K562 (cell line): ENCODE results near the gene CIART. TPM values are rescaled to one million over a fixed set of nuclear protein-coding genes. Genes with fewer than 3 reads are reported as not detected.

Experiments
- BRF1 ChIP-seq: IDR thresholded peaks from 3 replicates; pipeline ENCODE4 v1.6.1; 2011; ENCODE audit warnings: borderline replicate concordance, mild to moderate bottlenecking; ENCODE audit not compliant: insufficient read length; ENCODE audit errors: extremely low read depth
- HNRNPK ChIP-seq: fragments of 200-400 bp; formaldehyde crosslinking; IDR thresholded peaks from one replicate; pipeline ENCODE4 v1.6.1; 2018; ENCODE audit warnings: mild to moderate bottlenecking, low read depth, low read length; ENCODE audit not compliant: poor library complexity, severe bottlenecking
- MYC ChIP-seq, 2 experiments: fragments of 250-450 bp in 1 of 2; sonication (Bioruptor Pico) in 1 of 2; IDR thresholded peaks; 2 replicates each; pipeline versions ENCODE4 v1.5.1 to v1.6.1; 2012 to 2021; ENCODE audit warnings: low read depth in 2 of 2, borderline replicate concordance in 1 of 2, improper control_type of control experiment in 1 of 2, low read length in 1 of 2, mild to moderate bottlenecking in 1 of 2, moderate library complexity in 1 of 2
- POLR2AphosphoS2 ChIP-seq: IDR thresholded peaks from 2 replicates; pipeline ENCODE4 v1.6.1; 2012; ENCODE audit warnings: low read length, improper control_type of control experiment
- SAP30 ChIP-seq: fragments of 200-600 bp; sonication (generic); IDR thresholded peaks from 2 replicates; pipeline ENCODE4 v1.6.1; 2012; ENCODE audit warnings: borderline replicate concordance, low read depth, mild to moderate bottlenecking, moderate library complexity, low read length, control low read depth, inconsistent platforms; ENCODE audit not compliant: insufficient read depth, poor library complexity, severe bottlenecking
- SRSF1 ChIP-seq: fragments of 200-400 bp; formaldehyde crosslinking; IDR thresholded peaks from 2 replicates; pipeline ENCODE4 v1.6.1; 2017; ENCODE audit warnings: mild to moderate bottlenecking, low read depth, low read length, moderate library complexity
- XRCC3 ChIP-seq: fragments of 450-650 bp; IDR thresholded peaks from 2 replicates; pipeline ENCODE4 v1.6.1; 2017; ENCODE audit warnings: mild to moderate bottlenecking, moderate library complexity
- ZC3H11A ChIP-seq: IDR thresholded peaks from 2 replicates; pipeline ENCODE4 v1.6.1; 2012; ENCODE audit warnings: low read depth, low read length, improper control_type of control experiment
- ZKSCAN3 ChIP-seq: fragments of 250-450 bp; sonication (Bioruptor Pico); IDR thresholded peaks from 2 replicates; pipeline ENCODE4 v1.4.0; 2020
- ZNF551 ChIP-seq: fragments of 250-450 bp; sonication (Bioruptor Pico); IDR thresholded peaks from 2 replicates; pipeline ENCODE4 v1.5.0; 2021; ENCODE audit warnings: mild to moderate bottlenecking, moderate library complexity
- polyA plus RNA-seq, 8 experiments: library from polyadenylated mRNA; depleted of rRNA in 4 of 8; stranded (reverse) in 5 of 8; unstranded in 3 of 8; fragments of >200 nt; fragmentation: Nextera tagmentation in 2 of 8; fragmentation: Illumina TruSeq in 1 of 8; extraction: Ambion mirVana in 2 of 8; extraction: Trizol in 1 of 8; gene quantifications; 2 replicates each; pipeline versions ENCODE4 v1.2.1 to v1.2.3, GENCODE V29; 2011 to 2014; ENCODE audit warnings: inconsistent platforms in 1 of 8, missing spikeins in 1 of 8
- total RNA-seq, 7 experiments: library from RNA; depleted of rRNA in 6 of 7; stranded (reverse); fragments of >200 nt in 6 of 7; fragmentation: Illumina TruSeq in 2 of 7; extraction: Trizol in 2 of 7; gene quantifications; 2 replicates each; pipeline versions ENCODE4 v1.2.1 to v1.2.3, GENCODE V29; 2011 to 2021; ENCODE audit warnings: low replicate concordance in 1 of 7
- TF ChIP-seq, protein P1 (sequence below): fragments of 250-450 bp; sonication (Bioruptor Pico); IDR thresholded peaks from 2 replicates; pipeline ENCODE4 v1.5.0; 2021; ENCODE audit warnings: mild to moderate bottlenecking, moderate library complexity
- TF ChIP-seq, protein P2 (sequence below): fragments of 250-450 bp; sonication (Bioruptor Pico); IDR thresholded peaks from 2 replicates; pipeline ENCODE4 v1.4.0; 2020
- TF ChIP-seq, protein P3 (sequence below): fragments of 250-450 bp; sonication (Bioruptor Pico); IDR thresholded peaks from 2 replicates; pipeline ENCODE4 v1.8.0; 2022; ENCODE audit warnings: inconsistent platforms, mild to moderate bottlenecking, moderate library complexity, borderline replicate concordance
- TF ChIP-seq, protein P4 (sequence below): IDR thresholded peaks from 2 replicates; pipeline ENCODE4 v1.6.1; 2014; ENCODE audit warnings: antibody characterized with exemption
- TF ChIP-seq, protein P5 (sequence below): fragments of 450-650 bp; formaldehyde crosslinking; IDR thresholded peaks from 2 replicates; pipeline ENCODE4 v1.4.0; 2020; ENCODE audit warnings: mild to moderate bottlenecking, moderate library complexity

CIART gene
- total and polyA plus RNA-seq, 9 of the 15 experiments (the other 6 are each of a cell fraction or from before 2014, with no cell fraction given) = 0.07 to 0.35 (median 0.19) TPM; not detected in 2

DNA sequence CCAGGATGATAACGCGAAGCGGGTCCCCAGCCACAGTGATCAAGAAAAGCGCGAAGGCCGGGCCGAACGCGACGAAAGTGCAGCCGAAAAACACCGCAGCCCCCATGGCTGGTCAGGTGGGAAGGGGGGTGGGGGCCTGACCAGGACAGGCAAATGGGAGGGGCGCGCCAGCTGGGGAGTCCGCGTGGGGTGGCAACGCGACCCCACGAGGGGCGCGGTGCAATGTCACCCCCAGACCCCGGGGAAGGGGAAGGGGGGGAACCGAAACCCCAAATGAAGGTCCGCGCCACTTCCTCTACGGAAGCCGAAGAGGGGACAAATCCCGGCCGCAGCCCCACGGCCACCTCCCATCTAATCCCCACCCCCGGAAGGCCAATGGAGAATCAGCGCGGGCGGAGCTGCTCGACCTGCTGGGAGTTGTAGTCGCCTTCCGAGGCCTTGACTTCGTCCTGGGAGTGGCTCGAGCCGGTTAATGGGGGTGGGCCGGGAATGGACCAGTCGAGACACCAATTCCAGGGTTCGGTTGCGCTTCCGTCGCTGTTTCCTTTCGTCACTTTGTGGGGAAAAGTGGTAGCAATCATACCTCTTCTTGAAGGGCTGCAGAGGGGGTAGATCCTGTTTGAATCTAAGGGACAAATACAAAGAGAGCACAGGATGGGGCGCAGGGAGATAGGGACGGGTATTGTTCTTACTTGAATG is 13.5 kb upstream of the CIART start, which contains the start of gene APH1A (continued):
- 0 out of 2 replicates have a peak, but pooled peaks have one; percentile 14 for TF ChIP-seq MYC (IDR thresholded peaks at IDR 0.05; ENCODE audit: low read depth, low read length)
- no peak for TF ChIP-seq MYC (CRISPR knock-in tag; IDR thresholded peaks at IDR 0.05; ENCODE audit: borderline replicate concordance, low read depth)
- TF ChIP-seq ZC3H11A = no peak
- TF ChIP-seq ZKSCAN3 = no peak
- TF ChIP-seq SRSF1 = no peak
- TF ChIP-seq BRF1 = no peak
- no peak for TF ChIP-seq SAP30
- no peak for TF ChIP-seq HNRNPK
- no peak for TF ChIP-seq ZNF551 (CRISPR knock-in tag)
- TF ChIP-seq, protein P1, sequence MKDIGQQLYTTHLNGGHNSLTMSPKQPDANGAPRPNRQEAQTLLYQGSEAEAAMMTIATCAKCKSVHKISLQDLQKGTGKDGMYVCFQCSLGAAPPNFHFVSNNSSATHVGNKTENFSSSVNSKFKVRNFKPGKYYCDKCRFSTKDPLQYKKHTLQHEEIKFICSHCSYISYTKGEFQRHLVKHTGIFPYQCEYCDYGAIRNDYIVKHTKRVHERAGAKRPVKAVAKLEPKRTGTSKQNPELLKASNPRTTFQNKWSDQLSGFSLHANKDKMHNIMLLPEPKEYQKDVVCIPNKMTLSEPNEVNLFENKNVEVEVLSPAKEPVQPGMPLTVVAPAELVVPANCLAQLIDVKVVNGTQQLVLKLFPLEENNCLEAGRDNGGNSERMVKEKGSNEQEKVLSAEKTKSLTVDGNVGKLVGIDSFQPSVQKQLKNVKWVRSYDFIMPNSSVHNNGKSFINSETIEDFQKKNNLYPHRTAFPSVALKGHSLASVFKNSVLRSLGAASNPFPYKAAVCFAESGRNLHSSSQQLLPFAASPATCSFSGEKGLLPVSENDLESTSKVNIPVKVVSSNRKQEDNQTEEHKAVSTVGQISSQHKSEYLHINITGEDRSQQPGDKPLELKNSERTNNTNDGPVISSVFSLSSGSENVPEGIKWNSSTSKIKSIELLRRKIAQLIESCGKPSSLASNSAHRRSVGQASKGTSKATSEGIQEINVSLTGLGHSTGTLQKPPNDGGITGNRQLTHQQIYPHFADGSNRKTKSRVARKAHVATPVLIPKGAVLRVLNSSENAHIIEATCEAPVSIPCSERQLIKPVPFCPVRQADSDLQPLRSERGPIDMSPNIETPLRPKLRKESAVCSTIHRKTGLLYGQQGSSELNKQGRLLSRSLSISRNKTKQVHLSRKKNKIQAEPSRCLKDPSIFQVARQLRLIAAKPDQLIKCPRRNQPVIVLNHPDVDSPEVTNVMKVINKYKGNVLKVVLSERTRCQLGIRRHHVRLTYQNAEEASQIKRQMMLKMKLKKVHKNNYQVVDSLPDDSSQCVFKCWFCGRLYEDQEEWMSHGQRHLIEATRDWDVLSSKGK (CRISPR knock-in tag) = no peak
- TF ChIP-seq POLR2AphosphoS2 = no peak
- TF ChIP-seq, protein P2, sequence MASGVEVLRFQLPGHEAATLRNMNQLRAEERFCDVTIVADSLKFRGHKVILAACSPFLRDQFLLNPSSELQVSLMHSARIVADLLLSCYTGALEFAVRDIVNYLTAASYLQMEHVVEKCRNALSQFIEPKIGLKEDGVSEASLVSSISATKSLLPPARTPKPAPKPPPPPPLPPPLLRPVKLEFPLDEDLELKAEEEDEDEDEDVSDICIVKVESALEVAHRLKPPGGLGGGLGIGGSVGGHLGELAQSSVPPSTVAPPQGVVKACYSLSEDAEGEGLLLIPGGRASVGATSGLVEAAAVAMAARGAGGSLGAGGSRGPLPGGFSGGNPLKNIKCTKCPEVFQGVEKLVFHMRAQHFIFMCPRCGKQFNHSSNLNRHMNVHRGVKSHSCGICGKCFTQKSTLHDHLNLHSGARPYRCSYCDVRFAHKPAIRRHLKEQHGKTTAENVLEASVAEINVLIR (CRISPR knock-in tag) = peak; percentile 79
- TF ChIP-seq, protein P3, sequence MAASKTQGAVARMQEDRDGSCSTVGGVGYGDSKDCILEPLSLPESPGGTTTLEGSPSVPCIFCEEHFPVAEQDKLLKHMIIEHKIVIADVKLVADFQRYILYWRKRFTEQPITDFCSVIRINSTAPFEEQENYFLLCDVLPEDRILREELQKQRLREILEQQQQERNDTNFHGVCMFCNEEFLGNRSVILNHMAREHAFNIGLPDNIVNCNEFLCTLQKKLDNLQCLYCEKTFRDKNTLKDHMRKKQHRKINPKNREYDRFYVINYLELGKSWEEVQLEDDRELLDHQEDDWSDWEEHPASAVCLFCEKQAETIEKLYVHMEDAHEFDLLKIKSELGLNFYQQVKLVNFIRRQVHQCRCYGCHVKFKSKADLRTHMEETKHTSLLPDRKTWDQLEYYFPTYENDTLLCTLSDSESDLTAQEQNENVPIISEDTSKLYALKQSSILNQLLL = no peak
- TF ChIP-seq, protein P4, sequence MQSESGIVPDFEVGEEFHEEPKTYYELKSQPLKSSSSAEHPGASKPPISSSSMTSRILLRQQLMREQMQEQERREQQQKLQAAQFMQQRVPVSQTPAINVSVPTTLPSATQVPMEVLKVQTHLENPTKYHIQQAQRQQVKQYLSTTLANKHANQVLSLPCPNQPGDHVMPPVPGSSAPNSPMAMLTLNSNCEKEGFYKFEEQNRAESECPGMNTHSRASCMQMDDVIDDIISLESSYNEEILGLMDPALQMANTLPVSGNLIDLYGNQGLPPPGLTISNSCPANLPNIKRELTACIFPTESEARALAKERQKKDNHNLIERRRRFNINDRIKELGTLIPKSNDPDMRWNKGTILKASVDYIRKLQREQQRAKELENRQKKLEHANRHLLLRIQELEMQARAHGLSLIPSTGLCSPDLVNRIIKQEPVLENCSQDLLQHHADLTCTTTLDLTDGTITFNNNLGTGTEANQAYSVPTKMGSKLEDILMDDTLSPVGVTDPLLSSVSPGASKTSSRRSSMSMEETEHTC = no peak
- TF ChIP-seq, protein P5, sequence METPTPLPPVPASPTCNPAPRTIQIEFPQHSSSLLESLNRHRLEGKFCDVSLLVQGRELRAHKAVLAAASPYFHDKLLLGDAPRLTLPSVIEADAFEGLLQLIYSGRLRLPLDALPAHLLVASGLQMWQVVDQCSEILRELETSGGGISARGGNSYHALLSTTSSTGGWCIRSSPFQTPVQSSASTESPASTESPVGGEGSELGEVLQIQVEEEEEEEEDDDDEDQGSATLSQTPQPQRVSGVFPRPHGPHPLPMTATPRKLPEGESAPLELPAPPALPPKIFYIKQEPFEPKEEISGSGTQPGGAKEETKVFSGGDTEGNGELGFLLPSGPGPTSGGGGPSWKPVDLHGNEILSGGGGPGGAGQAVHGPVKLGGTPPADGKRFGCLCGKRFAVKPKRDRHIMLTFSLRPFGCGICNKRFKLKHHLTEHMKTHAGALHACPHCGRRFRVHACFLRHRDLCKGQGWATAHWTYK (CRISPR knock-in tag) = no peak
- TF ChIP-seq XRCC3 = no peak
